ENCODE results near the gene WDR82. TPM values are rescaled to one million over a fixed set of nuclear protein-coding genes. Genes with fewer than 3 reads are reported as not detected.

Gene WDR82
- 10 to 100 TPM; 46.7 to 57.6 (median 52.5) TPM for total RNA-seq

- WGBS: under 1% methylated on average over 26 of the region's 58 CpGs
- Histone ChIP-seq H3K9me3 (no peaks in the 10 kb centered on the region), H3K27ac (peak within 1 kb of the TSS; percentile 98), H3K4me3 (peak within 1 kb of the TSS; percentile 90), H3K36me3 (peaks cover 5% of the 10 kb centered on the region), H3K4me1 (peaks cover 53% of the 10 kb centered on the region), H3K27me3 (no peaks in the 10 kb centered on the region)
- DNase-seq (ENCODE audit: low spot score in 2 of 2): peak; percentile 98
- TF ChIP-seq POLR2A (IDR thresholded peaks at IDR 0.05): peak; percentile 47 to 80
- peak; percentile 26 to 46 for TF ChIP-seq CTCF (IDR thresholded peaks at IDR 0.05)
- peak; percentile 49 to 60 (median 53) for TF ChIP-seq POLR2AphosphoS5 (IDR thresholded peaks at IDR 0.05)
- no peak for TF ChIP-seq EP300 (IDR thresholded peaks at IDR 0.05)
Measured at GRCh38 chr3:52278510-52279069, at the start of gene WDR82. Gene WDR82 (minus strand): TSS chr3:52278649. CDS start chr3:52278361, 288 bp downstream.

GRCh38 chr3:52327486-52328290 is 49.2 kb upstream of the WDR82 start:
- 65% methylated on average over 4 of the region's 5 CpGs for WGBS
- no peak overlapping the region for H3K27ac ChIP-seq
- peaks cover 11% of the 10 kb centered on the region for H3K36me3 ChIP-seq
- no peaks in the 10 kb centered on the region for H3K4me1 ChIP-seq
- no peak for DNase-seq (ENCODE audit: low spot score in 2 of 2)
- no peaks in the 10 kb centered on the region for H3K9me3 ChIP-seq
- H3K27me3 ChIP-seq: no peaks in the 10 kb centered on the region
- TF ChIP-seq CTCF (IDR thresholded peaks at IDR 0.05) (no peak), POLR2A (IDR thresholded peaks at IDR 0.05) (no peak), EP300 (IDR thresholded peaks at IDR 0.05) (no peak), POLR2AphosphoS5 (IDR thresholded peaks at IDR 0.05) (no peak)
- H3K4me3 ChIP-seq: no peak overlapping the region

- Histone ChIP-seq H3K4me1 (no peaks in the 10 kb centered on the region), H3K27me3 (no peaks in the 10 kb centered on the region), H3K27ac (no peak overlapping the region), H3K9me3 (no peaks in the 10 kb centered on the region), H3K4me3 (no peak overlapping the region), H3K36me3 (peaks cover 6% of the 10 kb centered on the region)
- no peak for DNase-seq (ENCODE audit: low spot score in 2 of 2)
- TF ChIP-seq CTCF (IDR thresholded peaks at IDR 0.05) (no peak), EP300 (IDR thresholded peaks at IDR 0.05) (no peak), POLR2AphosphoS5 (IDR thresholded peaks at IDR 0.05) (no peak), POLR2A (IDR thresholded peaks at IDR 0.05) (no peak)
- 95% methylated on average over 2 of the region's 6 CpGs for WGBS
Measured at GRCh38 chr3:52326976-52327375, 48.5 kb upstream of the WDR82 start.

GRCh38 chr3:52325686-52326085 is 47.2 kb upstream of the WDR82 start:
- Histone ChIP-seq H3K4me3 (no peak overlapping the region), H3K4me1 (no peaks in the 10 kb centered on the region), H3K27me3 (no peaks in the 10 kb centered on the region), H3K9me3 (no peaks in the 10 kb centered on the region), H3K36me3 (peaks cover 4% of the 10 kb centered on the region), H3K27ac (no peak overlapping the region)
- TF ChIP-seq POLR2A (IDR thresholded peaks at IDR 0.05): no peak
- TF ChIP-seq POLR2AphosphoS5 (IDR thresholded peaks at IDR 0.05): no peak
- no peak for TF ChIP-seq CTCF (IDR thresholded peaks at IDR 0.05)
- TF ChIP-seq EP300 (IDR thresholded peaks at IDR 0.05): no peak
- no peak for DNase-seq (ENCODE audit: low spot score in 2 of 2)

- Histone ChIP-seq H3K27me3 (no peaks in the 10 kb centered on the region), H3K4me3 (no peak overlapping the region), H3K4me1 (no peaks in the 10 kb centered on the region), H3K36me3 (peaks cover 4% of the 10 kb centered on the region), H3K9me3 (no peaks in the 10 kb centered on the region), H3K27ac (no peak overlapping the region)
- no peak for TF ChIP-seq EP300 (IDR thresholded peaks at IDR 0.05)
- TF ChIP-seq POLR2A (IDR thresholded peaks at IDR 0.05): no peak
- no peak for TF ChIP-seq POLR2AphosphoS5 (IDR thresholded peaks at IDR 0.05)
- no peak for TF ChIP-seq CTCF (IDR thresholded peaks at IDR 0.05)
- DNase-seq (ENCODE audit: low spot score in 2 of 2): no peak
- WGBS: 94% methylated on average over 8 of the region's 9 CpGs
Measured at GRCh38 chr3:52324676-52325075, 46.2 kb upstream of the WDR82 start.
